GM18517 (cell line): ENCODE data around the gene SUGP2.

ENCODE experiments used
- ATAC-seq: cut with Tn5 transposase; IDR thresholded peaks from one replicate; pipeline ENCODE4 v1.9.1; 2021; ENCODE audit warnings: mild to moderate bottlenecking, moderate library complexity; ENCODE audit not compliant: unreplicated experiment

Gene SUGP2

DNA sequence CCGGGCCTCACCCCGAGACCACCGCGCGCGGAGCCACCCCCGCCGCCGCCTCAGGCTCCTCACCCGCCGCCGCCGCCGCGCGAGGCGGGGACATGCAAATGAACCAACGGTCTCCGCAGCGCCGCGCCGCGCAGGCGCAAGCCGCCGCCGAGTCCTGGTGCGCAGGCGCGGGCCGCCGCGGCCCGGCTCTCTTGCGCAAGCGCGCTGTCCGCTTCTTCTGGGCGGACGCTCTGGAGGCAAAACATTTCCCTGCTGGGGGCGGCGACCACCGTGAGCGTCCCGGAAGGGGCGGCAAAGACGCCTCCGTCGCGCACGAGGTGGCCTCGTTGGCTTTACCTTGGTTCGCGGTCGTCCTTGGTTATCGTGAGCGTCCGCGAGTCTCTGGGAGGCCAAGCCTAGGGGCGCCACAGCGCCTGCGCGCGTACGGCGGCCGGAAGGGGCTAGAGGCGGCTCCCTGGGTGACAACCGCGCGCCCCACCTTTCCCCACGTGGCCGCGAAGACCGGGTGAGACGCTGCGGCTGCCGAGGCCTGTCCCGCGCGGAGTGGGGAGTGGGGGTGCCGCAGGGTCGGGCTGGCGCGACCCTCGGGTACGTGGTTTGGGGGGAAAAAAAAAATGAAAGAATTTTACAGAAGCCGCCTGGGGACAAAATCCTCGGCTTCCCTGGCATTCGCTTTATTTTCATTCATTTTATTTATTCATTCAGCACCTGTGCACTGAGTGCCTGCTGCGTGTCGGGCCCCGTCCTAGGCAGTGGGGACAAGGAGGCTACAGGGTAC is at the start of gene SUGP2, which contains the start of gene ARMC6:
Gene SUGP2 (minus strand): TSS at position 92 of the 778 bp plus-strand sequence. CDS start 2,446 bp downstream, outside the sequence.
Gene ARMC6 (plus strand): TSS at position 178 of the 778 bp plus-strand sequence. CDS start 607 bp downstream, outside the sequence.
- ATAC-seq: peak; percentile 73

DNA sequence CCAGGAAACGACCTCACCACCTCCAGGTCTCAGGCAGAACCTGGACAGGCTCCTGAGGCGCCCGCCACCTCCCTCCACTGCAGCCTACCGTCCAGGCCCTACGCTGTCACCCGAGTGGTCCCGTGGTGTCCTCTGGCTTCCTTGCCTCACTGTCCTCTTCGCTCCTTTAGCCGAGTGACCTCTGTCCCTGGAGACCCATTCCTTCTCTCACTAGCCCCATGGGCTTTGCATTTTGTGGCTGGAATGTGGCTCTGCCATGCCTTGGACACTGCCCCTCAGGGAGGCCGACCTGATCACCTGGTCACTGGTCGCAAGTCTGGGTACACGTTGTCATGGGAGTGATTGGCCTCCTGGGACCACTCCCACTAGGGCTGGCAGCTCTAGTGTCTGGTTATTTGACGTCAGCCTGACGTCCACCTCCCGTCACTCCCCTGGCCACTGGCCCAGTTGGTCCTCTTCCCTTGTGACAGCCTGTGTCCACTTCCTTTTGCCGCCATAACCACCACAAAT is 48.4 kb upstream of the SUGP2 start:
- no peak for ATAC-seq

DNA sequence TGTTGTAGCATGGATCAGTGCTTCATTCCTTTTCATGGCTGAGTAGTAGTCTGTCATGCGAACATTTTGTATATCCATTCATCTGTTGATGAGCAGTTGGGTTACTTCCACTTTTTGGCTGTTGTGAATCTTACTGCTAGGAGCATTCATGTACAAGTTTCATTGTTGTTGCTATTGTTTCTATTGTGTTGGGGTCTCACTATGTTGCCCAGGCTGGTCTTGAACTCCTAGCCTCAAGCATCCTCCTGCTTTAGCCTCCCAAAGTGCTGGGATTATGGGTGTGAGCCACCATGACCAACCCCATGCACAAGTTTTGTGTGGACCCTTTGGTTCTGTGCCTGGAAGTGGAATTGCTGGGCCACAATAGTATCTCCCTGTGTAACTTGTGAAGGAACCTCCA is 46.3 kb upstream of the SUGP2 start:
- ATAC-seq: no peak

DNA sequence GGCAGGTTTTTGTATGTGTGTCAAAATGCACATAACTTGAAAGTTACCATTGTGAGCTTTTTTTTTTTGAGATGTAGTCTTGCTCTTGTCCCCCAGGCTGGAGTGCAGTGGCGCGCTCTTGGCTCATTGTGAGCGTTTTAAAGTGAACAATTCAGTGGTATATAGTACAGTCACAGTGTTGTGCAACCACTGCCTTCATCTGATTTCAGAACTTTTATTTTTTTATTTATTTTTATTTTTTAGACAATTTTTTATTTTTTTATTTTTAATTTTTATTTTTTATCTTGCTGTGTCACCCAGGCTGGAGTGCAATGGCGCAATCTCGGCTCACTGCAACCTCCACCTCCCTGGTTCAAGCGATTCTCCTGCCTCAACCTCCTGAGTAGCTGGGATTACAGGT is 45.5 kb upstream of the SUGP2 start:
- no peak for ATAC-seq

DNA sequence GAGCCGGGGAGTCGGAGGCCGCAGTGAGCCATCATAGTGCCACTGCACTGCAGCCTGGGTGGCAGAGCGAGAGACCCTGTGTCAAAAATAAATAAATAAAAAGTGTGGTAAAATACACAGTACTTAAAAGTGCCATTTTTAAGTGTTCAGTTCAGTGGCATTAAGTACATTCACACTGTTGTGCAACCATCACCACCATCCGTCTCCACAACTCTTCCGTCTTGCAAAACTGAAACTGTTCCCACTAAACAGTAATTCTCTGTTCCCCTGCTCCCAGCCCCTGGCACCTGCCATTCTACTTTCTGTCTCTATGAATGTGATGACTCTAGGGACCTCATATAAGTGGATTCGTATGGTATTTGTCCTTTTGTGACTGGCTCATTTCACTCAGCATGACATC is 43.8 kb upstream of the SUGP2 start:
- ATAC-seq: no peak

DNA sequence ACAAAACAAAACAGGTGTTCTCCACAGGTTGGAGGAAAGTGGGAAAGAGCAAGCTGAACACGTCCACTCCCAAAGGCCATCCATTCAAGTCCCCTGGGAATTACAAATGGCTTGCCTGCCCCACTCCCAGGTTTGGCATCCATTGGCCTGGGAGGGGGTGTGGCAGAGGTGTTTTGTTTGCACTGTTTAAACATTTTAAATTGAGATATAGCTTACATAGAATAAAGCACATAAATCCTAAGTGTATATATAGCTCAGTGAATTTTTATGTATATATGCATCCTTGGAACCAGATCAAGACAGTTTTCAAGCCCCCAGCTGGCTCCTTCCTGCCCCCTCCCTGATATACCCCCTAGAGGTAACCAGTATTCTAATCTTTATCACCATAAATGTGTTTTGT is 43.2 kb upstream of the SUGP2 start:
- no peak for ATAC-seq

DNA sequence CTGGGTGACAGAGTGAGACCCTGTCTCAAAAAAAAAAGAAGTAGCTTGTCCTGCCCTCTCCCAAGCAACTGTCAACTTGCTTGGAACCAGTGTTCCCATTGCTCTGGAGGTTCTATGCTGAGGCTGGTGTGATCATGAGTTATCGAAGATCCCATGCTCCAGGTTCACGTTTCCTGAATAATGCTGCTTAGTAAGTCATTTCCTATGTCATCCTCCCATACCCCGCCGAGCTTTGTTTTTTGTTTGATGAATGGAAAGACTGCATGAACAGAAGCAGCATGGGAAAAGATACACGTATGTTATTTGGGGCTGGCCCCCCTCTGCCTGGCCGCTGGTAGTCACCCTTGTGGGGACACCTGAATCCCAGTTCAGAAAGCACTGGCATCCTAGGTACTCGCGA is 41.8 kb upstream of the SUGP2 start:
- no peak for ATAC-seq

DNA sequence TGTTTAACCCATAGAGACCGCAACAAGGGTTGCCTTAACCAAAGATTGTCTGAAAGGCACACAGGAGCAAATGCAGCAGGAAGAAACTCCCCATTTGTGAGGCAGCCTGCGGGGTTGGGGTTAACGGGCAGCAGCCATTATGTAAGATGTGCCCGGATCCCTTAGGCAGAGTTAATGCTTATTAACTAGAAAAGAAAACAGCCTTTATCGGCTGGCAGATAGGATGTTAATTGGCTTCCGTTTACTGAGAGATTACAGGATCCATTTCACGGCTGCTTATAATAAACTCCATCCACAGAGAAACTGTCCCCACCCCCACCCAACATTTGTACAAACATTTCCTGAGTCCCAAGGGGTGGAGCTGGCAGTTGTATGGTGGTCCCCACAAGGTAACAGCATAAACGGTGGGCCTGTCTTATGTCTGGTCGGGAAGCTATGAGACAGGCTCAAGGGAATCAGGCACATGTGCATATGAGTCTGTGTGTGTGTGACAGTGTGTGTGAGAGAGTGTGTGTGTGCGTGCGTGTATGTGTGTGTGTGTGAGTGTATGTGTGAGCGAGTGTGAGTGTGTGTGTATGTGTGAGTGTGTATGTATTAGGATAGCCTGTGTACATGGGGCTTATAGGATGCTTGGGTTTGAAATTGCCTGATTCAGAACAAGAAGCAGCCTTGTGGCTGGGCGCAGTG is 41.0 kb upstream of the SUGP2 start:
- no peak for ATAC-seq

DNA sequence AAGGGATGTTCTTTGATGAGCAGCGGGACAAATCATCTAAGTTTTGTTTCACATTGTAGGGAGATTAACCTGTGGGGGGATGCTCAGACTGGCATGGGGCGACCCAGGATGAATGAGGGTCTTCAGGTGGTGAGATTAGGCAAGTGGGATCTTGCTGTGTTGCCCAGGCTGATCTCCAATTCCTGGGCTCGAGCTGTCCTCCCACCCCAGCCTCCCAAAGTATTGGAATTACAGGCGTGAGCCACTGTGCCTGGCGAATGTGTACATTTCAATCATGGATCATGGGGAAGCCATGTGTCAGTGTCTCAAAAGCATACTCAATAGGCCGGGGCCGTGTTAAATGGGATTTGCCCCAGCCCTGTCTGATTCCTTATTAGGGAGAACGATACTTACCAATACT is 38.6 kb upstream of the SUGP2 start:
- no peak for ATAC-seq

DNA sequence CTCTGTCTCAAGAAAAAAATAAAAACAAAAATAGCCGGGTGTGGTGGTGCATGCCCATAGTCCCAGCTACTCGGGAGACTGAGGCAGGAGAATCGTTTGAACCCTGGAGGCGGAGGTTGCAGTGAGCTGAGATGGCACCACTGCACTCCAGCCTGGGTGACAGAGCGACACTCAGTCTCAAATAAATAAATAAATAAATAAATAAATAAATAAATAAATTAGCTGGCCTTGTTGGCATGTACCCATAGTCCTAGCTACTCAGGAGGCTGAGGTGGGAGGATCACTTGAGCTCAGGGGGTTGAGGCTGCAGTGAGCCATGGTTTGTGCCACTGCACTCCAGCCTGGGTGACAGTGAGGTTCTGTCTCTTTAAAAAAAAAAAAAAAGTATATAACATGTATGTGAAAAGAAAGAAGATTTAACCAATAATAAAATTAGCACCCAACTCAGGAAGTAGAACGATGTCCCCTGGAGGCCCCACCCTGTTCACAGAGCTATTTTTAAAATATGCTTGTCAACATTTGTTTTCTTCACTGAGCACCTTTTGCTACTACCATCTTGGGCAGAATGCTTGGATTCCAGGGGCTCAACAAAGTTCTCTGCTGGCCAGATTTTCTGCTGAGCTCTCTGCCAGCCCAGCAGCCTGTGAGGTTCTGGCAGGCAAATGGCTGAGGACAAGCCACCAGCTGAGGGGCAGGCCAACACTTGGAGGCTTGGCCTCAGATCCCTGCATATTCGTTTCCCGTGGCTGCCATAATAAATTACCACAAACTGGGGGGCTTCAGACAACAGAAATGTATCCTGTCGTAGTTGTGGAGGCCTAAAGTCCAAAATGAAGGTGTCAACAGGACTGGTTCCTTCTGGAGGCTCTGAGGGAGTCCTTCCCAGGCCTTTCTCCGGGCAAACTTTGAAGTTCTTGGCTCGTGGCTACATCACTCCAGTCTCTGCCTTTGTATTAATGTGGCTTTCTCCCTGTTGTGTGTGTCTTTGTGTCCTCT is 35.6 kb upstream of the SUGP2 start:
- ATAC-seq: no peak

DNA sequence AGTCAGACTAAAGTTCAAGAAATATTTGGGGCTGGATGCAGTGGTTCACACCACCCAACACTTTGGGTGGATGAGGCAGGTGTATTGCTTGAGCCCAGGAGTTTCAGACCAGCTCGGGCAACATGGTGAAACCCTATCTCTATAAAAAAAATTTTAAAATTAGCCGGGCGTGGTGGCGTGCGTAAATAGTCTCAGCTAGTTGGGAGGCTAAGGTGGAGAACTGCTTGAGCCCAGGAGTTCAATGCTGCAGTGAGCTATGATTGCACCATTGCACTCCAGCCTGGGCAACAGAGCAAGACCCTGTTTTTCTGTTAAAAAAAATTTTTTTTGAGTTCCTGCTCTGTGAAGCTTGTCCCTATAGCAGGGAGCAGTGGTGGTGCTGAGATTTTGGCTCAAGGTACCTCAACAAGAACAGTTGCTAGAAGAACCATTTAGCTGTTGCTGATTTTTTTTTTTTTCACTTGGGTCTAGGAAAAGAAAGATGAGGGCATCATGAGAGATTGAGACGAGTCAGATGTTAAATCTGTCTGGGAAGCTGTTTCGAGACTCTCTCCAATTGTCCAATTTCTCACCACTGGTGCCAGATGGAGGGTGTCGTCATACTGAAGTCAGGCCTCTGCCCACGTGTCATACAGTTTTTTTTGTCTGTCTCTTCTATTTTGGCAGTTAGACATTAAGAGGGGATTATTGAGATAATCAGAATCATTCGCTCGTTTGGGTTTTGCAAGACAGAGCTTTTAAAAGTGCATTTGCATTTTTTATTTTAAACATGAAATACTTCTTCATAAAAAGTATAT is 34.2 kb upstream of the SUGP2 start:
- ATAC-seq: no peak

DNA sequence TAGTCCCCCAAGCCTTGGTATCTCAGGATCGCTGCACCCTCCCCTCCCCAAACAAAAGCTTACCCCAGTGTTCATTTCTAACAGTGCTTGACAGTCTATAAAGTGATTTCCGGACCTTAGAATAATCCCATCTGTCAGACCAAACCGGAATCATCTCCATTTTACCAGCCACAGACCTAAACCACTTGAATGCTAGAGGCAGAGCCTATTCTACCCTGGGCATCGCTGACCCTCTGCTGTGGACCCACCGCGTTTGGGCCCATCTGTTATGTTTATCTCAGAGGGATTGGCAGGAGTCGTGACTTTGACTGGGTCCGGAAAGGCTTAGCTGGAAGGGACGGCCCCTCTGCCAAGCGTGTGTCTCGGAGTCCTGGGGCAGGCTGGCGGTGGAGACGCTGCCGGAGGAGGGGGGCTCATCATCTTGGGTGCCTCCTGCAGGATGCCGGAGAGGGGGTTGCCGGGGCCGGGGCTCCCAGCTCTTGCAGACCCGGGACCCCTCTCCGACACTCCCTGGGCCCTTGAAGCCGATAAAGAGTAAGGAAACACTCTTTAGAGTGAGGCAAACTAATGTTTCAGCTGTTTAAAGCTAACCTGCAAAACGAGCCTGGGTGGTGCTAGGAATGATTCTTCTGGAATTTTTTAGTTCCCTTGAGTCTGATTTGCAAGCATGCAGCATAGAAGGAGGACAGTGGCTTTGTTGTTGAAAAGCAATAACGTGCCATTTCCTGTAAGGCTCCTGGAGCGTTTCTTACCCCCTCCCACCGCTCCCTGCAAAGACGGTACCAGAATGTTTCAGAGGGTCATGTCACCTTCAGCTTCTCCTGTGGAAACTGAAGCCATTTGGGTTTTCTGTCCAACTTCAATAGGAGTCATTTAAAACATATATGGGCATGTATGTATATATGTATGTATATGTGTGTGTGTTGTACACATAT is 31.8 kb upstream of the SUGP2 start:
- no peak for ATAC-seq

DNA sequence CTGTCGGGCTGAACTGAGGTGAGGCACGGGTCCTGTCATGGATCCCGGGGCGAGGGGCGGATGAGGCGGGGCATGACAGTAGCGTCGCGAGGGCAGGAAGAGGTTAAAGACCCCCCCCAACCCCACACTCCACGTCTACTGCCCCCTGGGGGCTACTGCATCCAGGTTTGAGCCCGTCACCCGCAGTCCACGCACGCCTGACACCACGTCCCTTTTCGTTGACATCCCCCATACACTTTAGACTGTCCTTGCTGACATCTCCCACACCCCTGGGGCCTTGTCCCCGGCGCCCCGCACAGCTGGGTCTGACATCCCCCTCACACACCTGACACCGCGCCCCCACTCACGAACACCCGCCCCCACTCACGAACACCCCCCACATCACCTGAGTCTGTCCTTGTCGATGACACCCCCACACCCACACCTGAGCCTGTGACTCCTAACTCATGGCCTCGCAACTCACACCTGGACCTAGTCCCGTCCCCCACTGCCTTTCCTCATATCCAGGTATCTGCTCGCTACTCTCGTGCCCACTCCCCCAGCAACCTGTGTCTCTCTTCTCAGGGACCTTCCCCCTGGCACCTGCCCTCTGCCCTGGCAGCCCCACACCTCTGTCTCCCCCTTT is 30.9 kb upstream of the SUGP2 start:
- ATAC-seq: no peak

DNA sequence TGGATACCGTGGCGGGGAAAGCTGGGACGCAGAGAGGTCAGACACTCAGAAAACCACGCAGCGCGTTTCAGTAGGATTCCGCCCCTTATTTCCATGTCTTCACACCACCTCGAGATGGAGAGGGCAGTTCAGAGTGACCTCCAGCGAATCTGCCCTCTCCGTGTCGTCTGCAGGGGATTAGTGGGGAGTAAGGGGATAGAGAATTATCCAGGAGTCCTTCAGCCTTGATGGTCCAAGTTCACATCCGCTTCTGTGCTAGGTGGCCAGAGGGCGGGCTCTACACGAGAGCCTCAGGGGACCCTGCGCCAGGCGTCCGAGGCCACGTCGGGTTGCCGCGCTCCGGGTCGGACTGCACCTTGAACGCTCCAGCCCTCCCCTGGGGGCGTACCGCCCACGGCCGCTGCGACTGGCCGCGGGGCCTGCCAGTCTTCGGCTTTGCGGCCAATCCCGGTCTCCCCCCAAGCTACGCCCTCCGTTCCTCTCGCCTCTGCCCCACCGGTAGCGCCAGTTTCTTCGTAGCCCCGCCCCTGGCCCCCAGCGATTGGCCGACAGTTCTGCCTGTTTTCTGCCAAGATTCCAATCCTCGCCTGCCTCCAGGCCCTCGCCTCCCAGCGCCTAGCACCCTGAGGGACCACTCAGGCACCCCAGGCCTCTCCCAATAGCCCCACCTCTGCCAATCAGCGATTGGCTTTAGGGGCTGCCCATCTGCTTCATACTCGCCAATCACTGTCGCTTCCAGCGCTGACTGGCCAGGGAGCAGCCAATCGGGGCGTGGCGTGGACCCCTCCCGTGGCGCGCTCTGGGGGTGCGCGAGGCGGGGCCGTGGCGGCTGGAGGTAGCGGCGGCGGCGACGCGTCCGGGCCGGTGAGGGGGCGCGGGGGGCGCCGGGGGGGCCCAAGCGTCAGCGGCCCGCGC is 30.1 kb upstream of the SUGP2 start, which contains the start of gene SLC25A42:
Gene SLC25A42 (plus strand): TSS at position 812 of the 915 bp plus-strand sequence. CDS start 32,131 bp downstream, outside the sequence.
- peak; percentile 89 for ATAC-seq

DNA sequence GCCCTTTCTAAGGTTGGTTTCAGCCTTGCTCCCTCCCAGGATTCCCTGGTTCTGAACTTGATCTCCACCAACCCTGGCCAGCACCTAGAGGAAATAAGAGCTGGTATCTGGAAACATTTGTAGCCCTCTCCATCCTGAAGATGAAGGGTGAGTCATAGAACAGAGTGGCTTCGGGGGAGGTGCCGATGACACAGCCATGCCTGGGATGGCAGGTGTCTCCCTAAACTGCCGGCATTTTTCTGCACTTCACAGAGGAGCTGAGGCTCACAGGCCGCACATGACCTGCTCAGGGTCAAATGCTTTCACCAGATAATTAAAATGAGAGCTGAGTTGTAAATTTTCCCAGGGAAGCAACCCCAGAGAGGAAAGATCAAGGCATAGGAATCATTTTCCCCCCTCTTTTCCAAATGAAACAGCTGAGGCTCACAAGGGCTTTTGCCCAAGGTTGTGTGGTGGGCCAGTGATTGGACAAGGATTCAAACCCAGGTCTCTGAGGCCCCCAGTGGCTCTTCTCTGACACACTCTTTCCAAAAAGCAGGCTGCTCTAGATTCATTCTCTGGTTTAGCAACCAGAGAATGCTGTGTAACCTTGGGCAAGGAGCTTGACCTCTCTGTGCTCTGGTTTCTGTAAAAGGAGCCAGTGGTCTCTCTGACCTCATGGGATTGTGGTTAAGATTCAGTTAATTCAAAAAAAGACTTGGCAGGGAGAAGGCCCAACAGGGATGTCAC is 29.3 kb upstream of the SUGP2 start:
- no peak for ATAC-seq

DNA sequence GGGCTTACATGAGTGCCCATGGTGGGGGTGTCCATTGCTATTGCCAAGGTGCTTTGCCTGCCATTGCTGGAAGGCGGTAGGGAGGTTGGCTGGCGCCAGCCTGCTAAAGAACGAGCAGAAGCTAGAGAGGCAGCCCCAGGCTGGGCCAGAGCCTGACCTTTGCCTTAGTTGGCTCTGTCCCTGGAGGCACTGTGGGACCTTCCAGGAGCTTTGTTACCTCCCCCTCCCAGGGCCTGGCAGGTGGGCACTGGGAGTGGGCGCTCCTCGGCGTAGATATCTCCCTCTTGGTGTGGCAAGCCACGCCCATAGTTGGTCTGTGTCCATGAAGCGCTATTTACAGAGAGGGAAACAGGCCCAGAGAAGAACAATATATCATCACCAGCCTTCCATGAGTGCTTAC is 28.2 kb upstream of the SUGP2 start:
- no peak for ATAC-seq
